NCI-H187 (cell line): Measurements from ENCODE around the gene ERP27.

Source experiments
- DNase-seq, 2 experiments: peaks; one replicate each; lab custom pipeline; 2025; lab: John Stamatoyannopoulos, UW

ERP27 gene

GRCh38 chr12:14903386-14904098 is 34.8 kb downstream of the ERP27 start:
- no peak for DNase-seq

- DNase-seq, result no peak
These were observed 35.9 kb downstream of the ERP27 start for GRCh38 chr12:14902465-14902864.

- no peak for DNase-seq
These were observed 37.1 kb downstream of the ERP27 start for GRCh38 chr12:14901228-14901562.

GRCh38 chr12:14900521-14901227 is 37.7 kb downstream of the ERP27 start:
- no peak for DNase-seq

GRCh38 chr12:14896521-14897169 is 41.7 kb downstream of the ERP27 start:
- DNase-seq, result no peak

- DNase-seq, result no peak
These were observed 44.7 kb downstream of the ERP27 start for GRCh38 chr12:14893506-14894250.

GRCh38 chr12:14892726-14893505 is 45.4 kb downstream of the ERP27 start:
- no peak for DNase-seq

GRCh38 chr12:14890701-14891100 is 47.6 kb downstream of the ERP27 start:
- DNase-seq, result no peak

- DNase-seq, result no peak
These were observed 52.1 kb downstream of the ERP27 start for GRCh38 chr12:14886271-14886670.

GRCh38 chr12:14885718-14886221 is 52.6 kb downstream of the ERP27 start, which contains the start of gene MGP:
Gene MGP (minus strand): TSS chr12:14885854. CDS start chr12:14885791, 63 bp downstream.
- no peak for DNase-seq

GRCh38 chr12:14884458-14884878 is 53.9 kb downstream of the ERP27 start:
- peak; percentile 24 to 41 for DNase-seq

- no peak for DNase-seq
These were observed 54.7 kb downstream of the ERP27 start for GRCh38 chr12:14883686-14884085.

GRCh38 chr12:14880890-14881453 is 57.4 kb downstream of the ERP27 start:
- DNase-seq, result no peak

GRCh38 chr12:14879222-14879933 is 59.0 kb downstream of the ERP27 start:
- DNase-seq, result no peak

GRCh38 chr12:14878488-14878887 is 59.8 kb downstream of the ERP27 start:
- DNase-seq, result no peak

- no peak for DNase-seq
These were observed 61.5 kb downstream of the ERP27 start for GRCh38 chr12:14876833-14877232.

GRCh38 chr12:14874882-14875281 is 63.5 kb downstream of the ERP27 start:
- DNase-seq, result no peak

- no peak for DNase-seq
These were observed 64.7 kb downstream of the ERP27 start for GRCh38 chr12:14873440-14874185.

- DNase-seq, result no peak
These were observed 66.5 kb downstream of the ERP27 start for GRCh38 chr12:14871886-14872285.

GRCh38 chr12:14871247-14871646 is 67.1 kb downstream of the ERP27 start:
- no peak for DNase-seq
